AG10803 (cell line): Measurements from ENCODE around the gene LYPD4.

Experiments used
- DNase-seq: peaks from one replicate; pipeline ENCODE4 v3.0.0; 2010; ENCODE audit warnings: low read depth
- H3K4me3 ChIP-seq: 2 replicates; pipeline ENCODE4 v1.5.1; 2011; ENCODE audit warnings: mild to moderate bottlenecking, low read length, control low read depth
- TF ChIP-seq, protein P1 (sequence below): conservative IDR thresholded peaks from 2 replicates; pipeline ENCODE4 v1.5.1; 2011; ENCODE audit warnings: mild to moderate bottlenecking, low read length, control low read depth, inconsistent platforms

Gene LYPD4

DNA sequence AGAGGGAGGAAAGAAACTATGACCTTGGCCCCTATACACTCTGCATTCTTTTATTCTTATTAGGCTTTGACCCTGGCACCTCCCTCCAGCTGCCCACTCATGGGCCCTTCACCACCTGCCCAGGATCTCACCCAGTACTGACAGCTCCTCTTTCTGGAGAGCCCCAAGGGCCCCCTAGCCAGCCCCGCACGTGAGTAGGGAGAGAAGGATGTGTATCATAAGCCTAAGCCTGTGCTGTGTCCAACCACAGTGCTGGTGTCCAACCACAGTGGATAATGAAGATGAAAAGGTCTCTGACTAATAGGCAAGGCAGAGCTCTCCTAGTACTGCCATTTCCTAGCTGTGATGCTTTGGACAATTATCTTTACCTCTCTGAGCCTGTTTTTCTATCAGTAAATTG is 4.6 kb upstream of the LYPD4 start:
- TF ChIP-seq, protein P1, sequence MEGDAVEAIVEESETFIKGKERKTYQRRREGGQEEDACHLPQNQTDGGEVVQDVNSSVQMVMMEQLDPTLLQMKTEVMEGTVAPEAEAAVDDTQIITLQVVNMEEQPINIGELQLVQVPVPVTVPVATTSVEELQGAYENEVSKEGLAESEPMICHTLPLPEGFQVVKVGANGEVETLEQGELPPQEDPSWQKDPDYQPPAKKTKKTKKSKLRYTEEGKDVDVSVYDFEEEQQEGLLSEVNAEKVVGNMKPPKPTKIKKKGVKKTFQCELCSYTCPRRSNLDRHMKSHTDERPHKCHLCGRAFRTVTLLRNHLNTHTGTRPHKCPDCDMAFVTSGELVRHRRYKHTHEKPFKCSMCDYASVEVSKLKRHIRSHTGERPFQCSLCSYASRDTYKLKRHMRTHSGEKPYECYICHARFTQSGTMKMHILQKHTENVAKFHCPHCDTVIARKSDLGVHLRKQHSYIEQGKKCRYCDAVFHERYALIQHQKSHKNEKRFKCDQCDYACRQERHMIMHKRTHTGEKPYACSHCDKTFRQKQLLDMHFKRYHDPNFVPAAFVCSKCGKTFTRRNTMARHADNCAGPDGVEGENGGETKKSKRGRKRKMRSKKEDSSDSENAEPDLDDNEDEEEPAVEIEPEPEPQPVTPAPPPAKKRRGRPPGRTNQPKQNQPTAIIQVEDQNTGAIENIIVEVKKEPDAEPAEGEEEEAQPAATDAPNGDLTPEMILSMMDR: no peak
- DNase-seq: no peak
- no peak overlapping the region for H3K4me3 ChIP-seq

DNA sequence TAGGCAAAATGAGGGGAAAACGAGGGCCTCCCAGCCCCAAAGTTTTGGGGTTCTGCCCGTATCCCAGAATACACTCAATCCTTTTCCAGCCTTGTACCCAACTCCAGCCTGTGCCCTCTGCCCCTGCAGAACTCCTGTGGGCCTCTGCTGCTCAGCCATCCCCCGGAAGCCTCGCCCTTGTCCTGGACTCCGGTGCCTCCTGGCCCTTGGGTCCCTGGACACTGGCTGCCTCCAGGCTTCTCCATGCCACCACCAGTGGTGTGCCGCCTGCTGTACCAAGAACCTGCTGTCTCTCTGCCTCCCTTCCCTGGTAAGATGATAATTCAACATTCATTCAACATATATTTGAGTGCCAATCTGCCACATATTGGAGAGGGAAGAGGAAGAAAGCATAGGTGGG is 4.2 kb upstream of the LYPD4 start:
- no peak overlapping the region for H3K4me3 ChIP-seq
- no peak for DNase-seq
- TF ChIP-seq, protein P1: no peak

DNA sequence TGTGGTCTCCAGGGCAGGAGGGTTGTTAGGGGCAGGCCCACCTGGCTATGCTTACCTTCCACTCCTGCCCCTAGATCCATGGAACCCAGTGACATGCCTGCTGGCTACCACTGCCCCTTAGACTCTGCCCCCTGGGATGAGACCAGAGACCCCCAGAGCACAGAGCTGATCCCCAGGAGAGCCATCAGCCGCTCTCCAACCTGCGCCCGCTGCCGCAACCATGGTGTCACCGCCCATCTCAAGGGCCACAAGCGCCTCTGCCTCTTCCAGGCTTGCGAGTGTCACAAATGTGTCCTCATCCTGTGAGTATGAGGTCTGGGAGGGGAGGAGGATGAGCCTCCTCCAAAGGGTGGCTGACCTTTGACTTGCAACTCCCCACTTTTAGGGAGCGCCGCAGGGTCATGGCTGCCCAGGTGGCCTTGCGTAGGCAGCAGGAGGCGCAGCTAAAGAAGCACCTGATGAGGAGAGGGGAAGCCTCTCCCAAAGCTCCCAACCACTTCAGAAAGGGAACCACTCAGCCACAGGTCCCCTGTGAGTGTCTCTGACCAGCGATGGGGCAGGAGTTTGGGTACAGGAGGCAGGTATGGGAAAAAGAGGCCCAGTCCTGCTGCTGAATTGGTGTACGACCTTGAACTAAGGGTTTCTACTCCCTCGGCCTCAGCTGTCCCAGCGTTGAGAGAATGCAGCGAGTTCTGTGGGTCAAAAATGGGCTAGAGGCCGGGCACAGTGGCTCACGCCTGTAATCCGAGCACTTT is 3.0 kb upstream of the LYPD4 start:
- TF ChIP-seq, protein P1: no peak
- no peak overlapping the region for H3K4me3 ChIP-seq
- no peak for DNase-seq

DNA sequence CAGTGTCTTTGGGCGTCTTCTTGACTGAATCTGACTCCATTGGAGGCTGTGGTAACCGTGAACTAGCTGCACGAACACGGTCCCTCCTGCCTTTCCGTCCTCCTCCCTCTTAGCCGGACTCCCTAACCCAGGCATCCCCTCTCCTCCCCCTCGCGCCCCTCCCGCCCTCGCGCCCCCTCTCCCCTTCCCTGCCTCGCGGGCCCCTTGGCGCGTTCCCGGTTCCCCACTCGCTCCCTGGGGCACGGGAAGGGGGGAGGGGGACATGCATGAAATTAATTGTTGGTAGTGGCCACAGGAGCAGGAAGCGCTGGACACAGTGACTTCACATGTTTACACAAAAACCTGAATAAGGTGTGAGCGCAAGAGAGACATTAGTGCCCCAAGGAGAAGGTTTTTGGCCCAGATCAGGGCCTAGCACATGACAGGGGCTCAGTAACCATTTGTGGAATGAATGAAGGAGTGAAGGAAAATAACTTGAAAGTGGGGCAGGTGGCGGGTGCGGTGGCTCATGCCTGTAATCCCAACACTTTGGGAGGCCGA is 638 bp upstream of the LYPD4 start:
- TF ChIP-seq, protein P1: no peak
- no peak for DNase-seq

DNA sequence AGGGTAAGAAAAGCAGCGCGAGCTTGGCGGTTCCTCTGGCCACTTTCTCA is 343 bp upstream of the LYPD4 start, which contains the start of gene DMRTC2:
Gene DMRTC2, plus strand, starts transcription at position 42 of the 50 bp plus-strand sequence. CDS start 2,387 bp downstream, outside the sequence.
- H3K4me3 ChIP-seq: no peak within 1 kb of the TSS
- no peak for DNase-seq
- TF ChIP-seq, protein P1: no peak

More for the DNA sequence above, 638 bp upstream of the LYPD4 start:
- H3K4me3 ChIP-seq: no peak overlapping the region

DNA sequence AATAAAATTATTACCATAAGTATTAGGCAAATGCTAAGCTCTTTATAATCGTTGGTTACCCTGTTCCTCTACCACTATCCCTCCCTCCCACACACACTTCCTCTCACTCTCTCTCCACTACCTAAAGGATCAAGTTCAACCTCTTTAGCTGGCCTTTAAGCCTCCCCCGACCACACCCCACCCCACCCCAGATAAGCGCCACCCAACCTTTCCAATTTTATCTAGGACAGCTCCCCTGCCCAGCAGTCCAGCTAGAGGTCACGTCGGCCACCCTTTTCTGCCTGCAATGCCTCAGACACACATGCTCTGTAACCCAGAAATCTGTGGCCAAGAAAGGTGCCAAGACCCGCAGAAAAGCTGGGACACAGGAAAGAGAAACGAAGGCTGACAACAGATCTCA is 1.1 kb downstream of the LYPD4 start:
- TF ChIP-seq, protein P1: no peak
- no peak for DNase-seq
- H3K4me3 ChIP-seq: no peak overlapping the region

DNA sequence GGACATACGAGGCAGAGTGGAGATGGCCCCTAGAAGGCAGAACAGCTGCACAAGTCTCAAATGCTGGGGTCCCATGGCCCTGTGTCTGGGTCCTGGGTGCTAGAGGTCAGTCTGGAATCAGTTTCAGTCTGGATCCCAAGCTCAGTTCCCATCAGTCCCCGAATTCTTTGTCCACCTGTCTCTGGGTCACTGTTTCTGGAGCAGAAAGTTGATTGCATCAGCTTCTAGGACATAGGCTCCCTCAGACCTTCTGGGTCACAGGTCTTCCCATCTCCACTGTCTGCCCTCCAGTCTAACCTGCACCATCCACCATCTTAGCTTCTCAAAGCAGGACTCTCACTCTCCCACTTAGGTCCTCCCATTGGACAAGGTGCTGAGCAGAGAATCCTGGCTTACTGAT is 5.3 kb downstream of the LYPD4 start:
- DNase-seq: no peak
- TF ChIP-seq, protein P1: no peak
- no peak overlapping the region for H3K4me3 ChIP-seq
